Skin epidermis (tissue), 12 donors: Measurements from ENCODE around the gene RASSF3.
A peak's percentile ranks its signal among the peaks of the same experiment; 100 is the strongest.

Experiments
- H3K27ac ChIP-seq, 21 experiments: fragments of 200-600 bp; sonication (generic) in 11 of 21; one replicate each; pipeline ENCODE4 v1.5.0; 2020; ENCODE audit warnings: mild to moderate bottlenecking in 3 of 21, inconsistent platforms in 2 of 21, moderate library complexity in 2 of 21
- H3K4me3 ChIP-seq, 7 experiments: fragments of 200-600 bp; sonication (generic) in 2 of 7; one replicate each; pipeline ENCODE4 v1.5.0; 2020; ENCODE audit warnings: inconsistent platforms in 2 of 7, mild to moderate bottlenecking in 2 of 7, moderate library complexity in 1 of 7

RASSF3 gene

DNA sequence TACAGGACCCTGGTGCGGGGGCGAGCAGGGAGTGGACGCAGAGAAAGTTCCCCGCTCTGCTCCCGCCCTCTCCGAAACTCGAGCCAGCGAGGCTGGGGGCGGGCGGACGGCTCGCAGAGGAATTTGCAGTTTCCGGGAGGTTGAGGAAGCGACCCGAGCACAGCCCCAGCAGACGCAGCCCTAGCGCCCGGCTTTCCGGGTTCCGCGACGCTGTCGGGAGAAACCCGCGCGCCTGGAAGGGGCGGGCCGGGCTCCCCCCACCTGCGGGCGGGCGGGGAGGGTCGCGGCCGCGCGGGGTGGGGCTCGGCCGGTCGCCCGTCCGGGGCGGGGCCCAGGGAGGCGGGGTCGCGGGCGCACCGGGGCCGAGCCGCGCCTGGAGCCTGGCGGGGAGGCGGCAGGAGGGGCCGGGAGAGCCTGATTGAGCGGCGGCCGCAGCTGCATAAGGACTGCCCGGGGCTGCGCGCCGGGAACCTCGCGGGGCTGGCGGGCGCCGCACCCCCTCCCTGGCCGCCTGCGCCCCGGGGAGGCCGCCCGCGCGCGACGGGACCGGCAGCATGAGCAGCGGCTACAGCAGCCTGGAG, at the start of gene RASSF3:
Gene RASSF3, plus strand, starts transcription at position 417 of the 581 bp plus-strand sequence. Its CDS starts 138 bp downstream, at position 555.
- Histone ChIP-seq H3K4me3 (peak within 1 kb of the TSS; percentile 72 to 98 (median 96)), H3K27ac (peak within 1 kb of the TSS; percentile 71 to 97 (median 90))

- no peak overlapping the region for H3K4me3 ChIP-seq
These were observed 48.8 kb upstream of the RASSF3 start for GRCh38 chr12:64561302-64562136.

DNA sequence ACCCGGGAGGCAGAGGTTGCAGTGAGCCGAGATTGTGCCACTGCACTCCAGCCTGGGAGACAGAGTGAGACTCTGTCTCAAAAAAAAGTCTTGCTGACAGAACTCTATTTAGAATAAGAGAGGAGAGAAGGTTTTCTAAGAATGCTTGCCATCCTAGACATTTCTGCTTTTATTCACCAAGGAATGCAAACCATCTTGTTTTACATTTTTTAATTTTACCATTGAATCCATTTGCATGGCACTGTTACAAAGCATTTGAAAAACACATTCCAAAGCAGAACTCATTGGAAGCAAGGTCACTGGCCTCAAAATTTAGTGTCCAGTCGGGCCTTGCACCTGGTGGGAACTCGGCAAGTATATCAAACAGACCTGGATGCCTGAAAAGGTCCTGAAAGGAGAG, 44.2 kb upstream of the RASSF3 start:
- Histone ChIP-seq H3K4me3 (no peak overlapping the region), H3K27ac (no peak overlapping the region)

More at GRCh38 chr12:64561302-64562136, 48.8 kb upstream of the RASSF3 start:
- H3K27ac ChIP-seq = no peak overlapping the region

- no peak overlapping the region for H3K4me3 ChIP-seq
- no peak overlapping the region for H3K27ac ChIP-seq
These were observed 43.3 kb upstream of the RASSF3 start for GRCh38 chr12:64566831-64567517.

DNA sequence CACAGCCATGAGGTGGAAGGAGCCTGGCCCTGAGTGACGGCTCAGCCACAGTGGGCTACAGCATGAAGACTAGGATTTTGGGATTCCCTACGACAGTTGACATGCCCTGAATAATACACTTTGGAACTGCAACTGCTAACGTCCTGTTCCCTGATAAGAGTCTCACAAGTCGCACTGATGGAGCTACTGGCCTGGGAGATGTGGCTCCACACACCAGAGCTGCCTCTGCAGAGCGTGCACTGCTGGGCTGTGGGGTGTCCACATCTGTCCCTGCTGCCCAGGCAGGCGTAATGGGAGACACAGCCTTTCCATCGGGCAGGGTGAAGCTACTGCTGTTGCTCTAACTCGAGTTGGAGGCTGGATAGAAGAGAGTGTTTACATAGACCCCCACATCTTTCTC, 42.7 kb upstream of the RASSF3 start:
- Histone ChIP-seq H3K27ac (no peak overlapping the region), H3K4me3 (no peak overlapping the region)

DNA sequence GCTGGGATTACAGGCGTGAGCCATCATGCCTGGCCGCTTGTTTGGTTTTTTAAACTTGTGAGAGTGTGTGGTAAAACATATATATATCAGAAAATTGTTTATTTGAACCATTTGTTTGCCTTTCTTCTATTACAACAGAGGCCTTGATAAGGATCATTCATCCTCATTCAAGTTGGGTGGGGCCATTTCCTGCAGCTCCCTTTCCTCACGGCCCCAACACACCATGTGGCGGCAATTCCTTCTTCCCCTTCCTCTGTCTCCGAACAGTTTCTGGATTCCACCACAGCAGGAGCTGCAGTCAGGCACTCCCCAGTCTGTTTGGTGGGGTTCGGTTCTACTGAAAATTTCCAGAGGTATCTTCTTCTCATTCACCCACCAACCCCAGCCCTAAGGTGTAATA, 42.0 kb upstream of the RASSF3 start:
- Histone ChIP-seq H3K4me3 (no peak overlapping the region), H3K27ac (no peak overlapping the region)

DNA sequence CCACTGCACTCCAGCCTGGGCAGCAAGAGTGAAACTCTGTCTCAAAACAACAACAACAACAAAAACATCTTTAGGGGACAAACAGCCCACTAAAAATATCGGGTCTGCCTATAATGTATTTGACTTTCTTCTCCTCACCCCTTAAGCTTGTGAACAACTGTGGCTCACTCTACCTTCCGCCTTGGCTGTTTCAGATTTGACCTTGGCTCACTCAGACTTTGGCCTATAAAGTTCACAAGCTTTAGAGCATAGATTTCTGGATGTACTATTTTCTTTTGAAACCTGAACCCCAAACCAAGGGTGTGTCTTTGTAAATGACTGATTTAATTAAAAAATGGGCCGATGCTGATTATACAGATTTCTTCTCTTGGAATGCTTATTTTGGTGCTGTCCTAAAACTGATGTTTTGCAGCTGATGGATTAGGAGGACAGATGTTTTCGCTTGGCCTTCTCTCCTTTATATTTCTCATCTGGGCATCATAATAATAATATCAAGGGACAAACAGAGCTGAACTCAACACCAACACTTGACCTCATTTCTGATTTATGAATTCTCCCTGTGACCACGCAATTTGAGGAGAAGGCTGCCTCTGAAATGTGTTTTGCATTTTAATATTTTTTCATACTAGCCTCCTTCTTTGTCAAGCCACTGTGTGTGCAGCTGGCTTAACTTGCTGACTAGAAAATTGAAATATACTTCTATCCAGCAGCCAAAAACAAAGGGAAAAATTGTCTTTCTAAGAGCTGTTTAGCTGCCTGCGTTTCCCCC, 40.2 kb upstream of the RASSF3 start:
- no peak overlapping the region for H3K27ac ChIP-seq

GRCh38 chr12:64571411-64571810, 38.9 kb upstream of the RASSF3 start:
- no peak overlapping the region for H3K27ac ChIP-seq
- H3K4me3 ChIP-seq = no peak overlapping the region

More for the DNA sequence above, 40.2 kb upstream of the RASSF3 start:
- no peak overlapping the region for H3K4me3 ChIP-seq

- H3K4me3 ChIP-seq = no peak overlapping the region
- no peak overlapping the region for H3K27ac ChIP-seq
These were observed 38.1 kb upstream of the RASSF3 start for GRCh38 chr12:64572241-64572640.

DNA sequence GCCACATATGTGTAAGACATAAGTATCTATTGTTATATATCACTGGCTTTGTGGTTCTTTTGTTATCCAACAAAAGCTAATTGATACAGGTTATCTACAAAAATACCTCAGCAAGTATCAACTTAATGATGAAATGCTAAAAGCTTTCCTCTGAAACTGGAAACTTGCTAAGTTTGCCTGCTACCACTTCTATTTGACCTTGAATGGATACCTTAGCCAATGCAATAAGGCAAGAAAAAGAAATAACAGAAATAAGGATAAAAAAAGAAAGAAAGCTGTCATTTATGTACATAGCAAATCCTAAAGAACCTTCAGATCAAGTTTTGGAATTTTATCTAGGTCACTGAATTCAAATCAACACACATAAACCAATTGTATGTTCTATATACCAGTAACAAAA, 35.5 kb upstream of the RASSF3 start:
- Histone ChIP-seq H3K4me3 (no peak overlapping the region), H3K27ac (no peak overlapping the region)

GRCh38 chr12:64577046-64577445, 33.2 kb upstream of the RASSF3 start:
- Histone ChIP-seq H3K27ac (no peak overlapping the region), H3K4me3 (no peak overlapping the region)

GRCh38 chr12:64578566-64578965, 31.7 kb upstream of the RASSF3 start:
- H3K4me3 ChIP-seq = no peak overlapping the region
- no peak overlapping the region for H3K27ac ChIP-seq

GRCh38 chr12:64580681-64581080, 29.6 kb upstream of the RASSF3 start:
- H3K4me3 ChIP-seq = no peak overlapping the region
- no peak overlapping the region for H3K27ac ChIP-seq

GRCh38 chr12:64582114-64582513, 28.2 kb upstream of the RASSF3 start:
- H3K27ac ChIP-seq = no peak overlapping the region
- H3K4me3 ChIP-seq = no peak overlapping the region

DNA sequence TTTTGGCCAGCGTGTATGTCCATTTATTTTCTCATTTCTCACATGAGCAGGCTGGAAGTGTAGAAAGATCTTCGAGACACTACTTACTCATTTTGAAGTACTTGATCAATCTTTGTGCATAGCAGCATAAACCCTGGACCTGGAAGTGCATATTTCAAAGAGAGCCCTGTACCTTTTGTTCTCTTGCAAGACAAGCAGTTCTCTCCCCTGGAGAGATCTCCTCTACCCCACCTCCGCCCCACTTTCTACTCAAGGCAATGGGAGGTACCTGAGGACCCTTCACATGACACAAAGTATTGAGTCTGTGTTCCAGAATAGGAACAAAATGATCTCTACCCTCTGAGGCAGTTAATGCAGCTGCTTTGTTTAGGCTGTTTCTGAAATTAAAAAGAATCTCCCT, 27.4 kb upstream of the RASSF3 start:
- H3K4me3 ChIP-seq = no peak overlapping the region
- H3K27ac ChIP-seq = peak overlapping the region in 6 of 21 experiments; percentile 30 to 72 (median 50)

DNA sequence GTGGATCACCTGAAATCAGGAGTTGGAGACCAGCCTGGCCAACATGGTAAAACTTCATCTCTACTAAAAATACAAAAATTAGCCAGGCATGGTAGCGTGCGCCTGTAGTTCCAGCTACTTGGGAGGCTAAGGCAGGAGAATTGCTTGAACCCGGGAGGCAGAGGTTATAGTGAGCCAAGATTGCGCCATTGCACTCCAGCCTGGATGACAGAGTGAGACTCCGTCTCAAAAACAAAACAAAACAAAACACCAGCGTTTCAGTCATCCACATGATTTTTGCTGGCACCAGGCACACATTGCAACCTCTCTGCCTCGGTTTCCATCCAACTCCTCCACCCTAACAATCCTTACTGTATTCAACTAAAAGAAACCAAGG, 26.9 kb upstream of the RASSF3 start:
- Histone ChIP-seq H3K27ac (peak overlapping the region in 11 of 21 experiments; percentile 11 to 72 (median 44)), H3K4me3 (peak overlapping the region in 1 of 7 experiments; percentile 4)

DNA sequence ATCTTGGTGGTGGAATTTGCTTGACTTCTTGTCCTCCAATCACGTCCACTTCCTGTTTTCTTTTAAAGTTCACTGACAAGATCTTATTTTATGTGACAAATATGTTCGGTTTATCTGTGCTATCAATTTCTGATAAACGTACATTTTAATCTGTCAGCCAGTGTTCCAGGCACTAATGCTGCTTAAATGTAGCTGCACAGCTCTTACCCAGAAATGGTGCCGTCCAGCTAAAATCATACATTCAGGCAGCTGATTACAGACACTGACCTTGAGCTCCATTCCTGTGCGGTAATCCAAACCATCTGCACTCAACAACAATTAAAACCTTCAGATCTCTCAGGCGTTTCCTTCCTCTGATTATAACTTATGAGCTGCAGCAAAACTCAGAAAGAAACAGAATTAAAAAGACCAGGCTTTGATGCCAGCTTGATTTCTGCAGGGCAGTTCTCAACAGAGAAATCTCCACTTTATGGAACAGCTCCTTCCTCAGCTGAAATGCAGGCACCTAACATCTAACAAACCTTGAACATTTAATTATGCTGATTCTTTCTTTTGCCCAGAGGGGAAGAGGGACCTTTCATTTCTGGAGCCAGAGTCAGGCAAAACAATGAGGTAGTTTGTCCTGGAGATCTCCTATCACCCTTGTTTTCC, 26.4 kb upstream of the RASSF3 start:
- peak overlapping the region in 14 of 21 experiments; percentile 7 to 72 (median 36) for H3K27ac ChIP-seq

DNA sequence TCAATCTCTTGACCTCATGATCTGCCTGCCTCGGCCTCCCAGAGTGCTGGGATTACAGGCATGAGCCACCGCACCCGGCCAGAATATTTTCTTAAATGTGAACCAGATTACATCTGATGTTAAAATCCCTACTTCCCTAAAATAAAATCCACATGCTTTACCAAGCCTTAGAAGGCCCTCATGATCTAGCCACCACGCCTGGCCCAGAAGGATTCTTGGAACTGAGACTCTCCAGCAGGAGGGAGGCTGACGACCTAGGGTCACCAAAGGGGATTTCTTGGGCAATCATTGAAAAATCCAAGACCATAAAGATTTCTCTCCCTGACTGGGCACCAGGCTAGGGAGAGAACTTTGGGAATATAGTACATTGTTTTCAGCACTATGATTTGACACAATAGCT, 25.2 kb upstream of the RASSF3 start:
- no peak overlapping the region for H3K4me3 ChIP-seq
- H3K27ac ChIP-seq = peak overlapping the region in 2 of 21 experiments; percentile 7 to 72

More for the DNA sequence above, 26.4 kb upstream of the RASSF3 start:
- peak overlapping the region in 1 of 7 experiments; percentile 4 for H3K4me3 ChIP-seq

DNA sequence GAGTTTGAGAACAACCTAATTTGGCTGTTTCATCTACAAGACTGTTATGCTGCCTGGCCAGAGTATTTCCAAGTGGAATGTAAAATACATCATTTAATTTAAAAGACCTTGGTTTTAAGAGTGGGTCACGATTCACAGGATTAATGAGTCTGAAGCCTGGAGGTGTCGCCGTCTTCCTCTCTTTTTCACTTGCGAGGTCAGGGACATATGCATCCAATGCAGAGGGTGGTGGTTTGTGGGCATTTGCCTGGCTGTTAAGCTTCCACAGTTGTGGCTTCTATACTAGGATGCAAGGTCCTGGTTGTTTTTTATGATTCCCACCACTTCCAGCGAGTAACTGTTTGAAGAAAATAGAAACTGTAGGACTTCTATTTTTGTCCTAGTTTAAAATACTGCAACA, 22.8 kb upstream of the RASSF3 start:
- no peak overlapping the region for H3K4me3 ChIP-seq
- H3K27ac ChIP-seq = no peak overlapping the region
